Bladder microvascular endothelial cell (primary cell): ENCODE measurements around the gene VRK1. TPM values are rescaled to one million over a fixed set of nuclear protein-coding genes. Genes with fewer than 3 reads are reported as not detected.

ENCODE experiments used
- total RNA-seq: library from RNA; depleted of rRNA; stranded (reverse); fragments of >200 nt; gene quantifications from 2 replicates; pipeline ENCODE4 v1.2.3, GENCODE V29; 2014

VRK1 gene, protein sequence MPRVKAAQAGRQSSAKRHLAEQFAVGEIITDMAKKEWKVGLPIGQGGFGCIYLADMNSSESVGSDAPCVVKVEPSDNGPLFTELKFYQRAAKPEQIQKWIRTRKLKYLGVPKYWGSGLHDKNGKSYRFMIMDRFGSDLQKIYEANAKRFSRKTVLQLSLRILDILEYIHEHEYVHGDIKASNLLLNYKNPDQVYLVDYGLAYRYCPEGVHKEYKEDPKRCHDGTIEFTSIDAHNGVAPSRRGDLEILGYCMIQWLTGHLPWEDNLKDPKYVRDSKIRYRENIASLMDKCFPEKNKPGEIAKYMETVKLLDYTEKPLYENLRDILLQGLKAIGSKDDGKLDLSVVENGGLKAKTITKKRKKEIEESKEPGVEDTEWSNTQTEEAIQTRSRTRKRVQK
- total RNA-seq, result 26.7 and 28.6 TPM in 2 replicates

GRCh38 chr14:96796851-96797581, at the start of gene VRK1:
TSS of gene VRK1 (plus strand) at chr14:96797382. CDS start at chr14:96833472, 36,090 bp downstream.

